IMR-90 (cell line): ENCODE results near the gene PLCL2.

Experiments
- BHLHE40 ChIP-seq: fragments of 150-350 bp; IDR thresholded peaks from 2 replicates; pipeline ENCODE4 v1.6.1; 2016; ENCODE audit warnings: mild to moderate bottlenecking, low read depth, low read length
- CTCF ChIP-seq: conservative IDR thresholded peaks from 2 replicates; pipeline ENCODE4 v1.5.1; 2012; ENCODE audit warnings: mild to moderate bottlenecking, low read depth, low read length, improper control_type of control experiment
- FOS ChIP-seq: fragments of 150-350 bp; IDR thresholded peaks from 2 replicates; pipeline ENCODE4 v1.6.1; 2016; ENCODE audit warnings: low read depth, low read length
- MXI1 ChIP-seq: IDR thresholded peaks from 2 replicates; pipeline ENCODE4 v1.6.1; 2012; ENCODE audit warnings: low read depth, mild to moderate bottlenecking, low read length, moderate library complexity, borderline replicate concordance
- POLR2A ChIP-seq: IDR thresholded peaks from 2 replicates; pipeline ENCODE4 v1.6.1; 2012; ENCODE audit warnings: mild to moderate bottlenecking, low read depth, low read length
- RAD21 ChIP-seq: IDR thresholded peaks from 2 replicates; pipeline ENCODE4 v1.6.1; 2012; ENCODE audit warnings: low read length, improper control_type of control experiment
- RCOR1 ChIP-seq: IDR thresholded peaks from 2 replicates; pipeline ENCODE4 v1.6.1; 2012; ENCODE audit warnings: mild to moderate bottlenecking, low read length, improper control_type of control experiment; ENCODE audit not compliant: insufficient replicate concordance
- TF ChIP-seq, protein P1 (sequence below): fragments of 150-350 bp; IDR thresholded peaks from 2 replicates; pipeline ENCODE4 v1.6.1; 2017; ENCODE audit warnings: mild to moderate bottlenecking, antibody characterized with exemption, low read length, low read depth

DNA sequence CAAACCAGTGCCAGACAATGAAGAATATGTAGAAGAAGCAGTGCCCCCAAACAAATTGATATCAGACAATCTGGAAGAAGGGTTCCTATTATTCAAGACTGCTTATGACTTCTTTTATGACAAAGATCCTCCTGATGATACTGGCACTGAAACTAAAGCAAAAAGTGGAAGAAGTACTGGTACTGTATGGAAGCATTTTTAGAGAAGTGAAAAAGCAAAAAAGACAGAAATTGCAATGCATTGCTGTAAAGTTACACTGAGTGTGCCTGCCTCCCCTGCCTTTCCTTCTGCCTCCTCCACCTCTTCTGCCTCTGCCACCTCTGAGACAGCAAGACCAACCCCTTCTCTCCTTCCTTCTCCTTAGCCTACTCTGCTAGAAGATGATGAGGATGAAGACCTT is 167.6 kb downstream of the PLCL2 start:
- TF ChIP-seq POLR2A, result no peak
- TF ChIP-seq FOS, result no peak
- no peak for TF ChIP-seq CTCF
- TF ChIP-seq BHLHE40, result no peak
- TF ChIP-seq RAD21, result no peak
- TF ChIP-seq MXI1, result no peak
- TF ChIP-seq, protein P1, sequence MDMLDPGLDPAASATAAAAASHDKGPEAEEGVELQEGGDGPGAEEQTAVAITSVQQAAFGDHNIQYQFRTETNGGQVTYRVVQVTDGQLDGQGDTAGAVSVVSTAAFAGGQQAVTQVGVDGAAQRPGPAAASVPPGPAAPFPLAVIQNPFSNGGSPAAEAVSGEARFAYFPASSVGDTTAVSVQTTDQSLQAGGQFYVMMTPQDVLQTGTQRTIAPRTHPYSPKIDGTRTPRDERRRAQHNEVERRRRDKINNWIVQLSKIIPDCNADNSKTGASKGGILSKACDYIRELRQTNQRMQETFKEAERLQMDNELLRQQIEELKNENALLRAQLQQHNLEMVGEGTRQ, result no peak
- no peak for TF ChIP-seq RCOR1
